Neutrophil (primary cell): ENCODE measurements around the gene RABGAP1L.

ENCODE experiments used
- H3K27ac ChIP-seq: fragments of 200-600 bp; sonication (generic); 2 replicates; pipeline ENCODE4 v1.5.1; 2016; ENCODE audit warnings: mild to moderate bottlenecking, moderate library complexity
- H3K27me3 ChIP-seq: fragments of 200-600 bp; sonication (generic); 2 replicates; pipeline ENCODE4 v1.6.0; 2016; ENCODE audit warnings: mild to moderate bottlenecking
- H3K36me3 ChIP-seq: fragments of 200-600 bp; sonication (generic); 2 replicates; pipeline ENCODE4 v1.5.1; 2017
- H3K4me1 ChIP-seq, 2 experiments: fragments of 200-600 bp in 1 of 2; sonication (generic) in 1 of 2; 1 replicate in 1 of 2; 2 replicates in 1 of 2; pipeline versions ENCODE4 v1.5.1 to v1.6.1; 2013 to 2016; ENCODE audit warnings: low read depth in 1 of 2, low read length in 1 of 2, mild to moderate bottlenecking in 1 of 2, moderate library complexity in 1 of 2; ENCODE audit not compliant: control insufficient read depth in 1 of 2, insufficient read depth in 1 of 2
- H3K4me3 ChIP-seq, 2 experiments: fragments of 200-600 bp in 1 of 2; sonication (generic) in 1 of 2; 1 replicate in 1 of 2; 2 replicates in 1 of 2; pipeline ENCODE4 v1.5.1; 2013 to 2016; ENCODE audit warnings: low read depth in 1 of 2, low read length in 1 of 2, mild to moderate bottlenecking in 1 of 2, moderate library complexity in 1 of 2
- H3K9me3 ChIP-seq: fragments of 200-600 bp; sonication (generic); 2 replicates; pipeline ENCODE4 v1.5.1; 2016
- TF ChIP-seq, protein P1 (sequence below): fragments of 200-600 bp; sonication (generic); IDR thresholded peaks from 2 replicates; pipeline ENCODE4 v1.5.1; 2016; ENCODE audit warnings: antibody characterized with exemption

RABGAP1L gene

DNA sequence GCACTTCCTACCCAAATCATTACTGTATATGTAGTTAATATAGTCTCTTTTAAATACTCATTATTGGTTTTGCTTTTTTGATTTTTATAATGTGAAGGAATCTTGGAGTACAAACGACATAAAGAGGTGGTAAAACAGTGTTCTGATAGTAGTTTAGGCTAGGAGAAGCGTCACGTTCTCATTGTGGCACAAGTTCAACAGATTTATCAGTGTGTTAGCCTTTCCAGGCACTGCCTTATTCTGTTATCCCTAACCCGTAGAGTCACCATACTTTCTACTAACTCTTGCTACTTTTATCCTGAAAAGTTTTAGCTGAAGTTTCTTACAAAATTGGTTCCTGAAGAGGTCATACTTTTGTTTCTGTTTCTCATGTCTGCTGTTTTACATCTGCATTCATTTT is 665.8 kb downstream of the RABGAP1L start:
- H3K4me1 ChIP-seq, result no peaks in the 10 kb centered on the region
- TF ChIP-seq, protein P1, sequence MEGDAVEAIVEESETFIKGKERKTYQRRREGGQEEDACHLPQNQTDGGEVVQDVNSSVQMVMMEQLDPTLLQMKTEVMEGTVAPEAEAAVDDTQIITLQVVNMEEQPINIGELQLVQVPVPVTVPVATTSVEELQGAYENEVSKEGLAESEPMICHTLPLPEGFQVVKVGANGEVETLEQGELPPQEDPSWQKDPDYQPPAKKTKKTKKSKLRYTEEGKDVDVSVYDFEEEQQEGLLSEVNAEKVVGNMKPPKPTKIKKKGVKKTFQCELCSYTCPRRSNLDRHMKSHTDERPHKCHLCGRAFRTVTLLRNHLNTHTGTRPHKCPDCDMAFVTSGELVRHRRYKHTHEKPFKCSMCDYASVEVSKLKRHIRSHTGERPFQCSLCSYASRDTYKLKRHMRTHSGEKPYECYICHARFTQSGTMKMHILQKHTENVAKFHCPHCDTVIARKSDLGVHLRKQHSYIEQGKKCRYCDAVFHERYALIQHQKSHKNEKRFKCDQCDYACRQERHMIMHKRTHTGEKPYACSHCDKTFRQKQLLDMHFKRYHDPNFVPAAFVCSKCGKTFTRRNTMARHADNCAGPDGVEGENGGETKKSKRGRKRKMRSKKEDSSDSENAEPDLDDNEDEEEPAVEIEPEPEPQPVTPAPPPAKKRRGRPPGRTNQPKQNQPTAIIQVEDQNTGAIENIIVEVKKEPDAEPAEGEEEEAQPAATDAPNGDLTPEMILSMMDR, result no peak

DNA sequence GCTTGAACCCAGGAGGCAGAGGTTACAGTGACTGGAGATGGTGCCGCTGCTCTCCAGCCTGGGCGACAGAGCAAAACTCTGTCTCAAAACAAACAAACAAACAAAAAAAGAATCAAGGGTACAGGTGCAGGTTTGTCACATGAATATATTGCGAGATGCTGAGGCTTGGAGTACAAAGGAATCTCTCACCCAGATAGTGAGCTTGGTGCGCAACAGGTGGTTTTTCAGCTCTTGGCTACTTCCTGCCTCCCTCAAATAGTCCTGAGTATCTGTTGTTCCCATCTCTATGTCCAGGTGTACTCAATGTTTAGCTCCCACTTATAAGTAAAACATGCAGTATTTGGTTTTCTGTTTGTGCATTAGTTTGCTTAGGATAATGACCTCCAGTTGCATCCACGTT is 666.5 kb downstream of the RABGAP1L start:
- H3K27ac ChIP-seq, result no peak overlapping the region
- TF ChIP-seq, protein P1, result no peak

More for the DNA sequence above, 665.8 kb downstream of the RABGAP1L start:
- H3K27me3 ChIP-seq, result no peaks in the 10 kb centered on the region
- H3K9me3 ChIP-seq, result no peaks in the 10 kb centered on the region
- no peak overlapping the region for H3K4me3 ChIP-seq
- H3K27ac ChIP-seq, result no peak overlapping the region
- no peaks in the 10 kb centered on the region for H3K36me3 ChIP-seq

DNA sequence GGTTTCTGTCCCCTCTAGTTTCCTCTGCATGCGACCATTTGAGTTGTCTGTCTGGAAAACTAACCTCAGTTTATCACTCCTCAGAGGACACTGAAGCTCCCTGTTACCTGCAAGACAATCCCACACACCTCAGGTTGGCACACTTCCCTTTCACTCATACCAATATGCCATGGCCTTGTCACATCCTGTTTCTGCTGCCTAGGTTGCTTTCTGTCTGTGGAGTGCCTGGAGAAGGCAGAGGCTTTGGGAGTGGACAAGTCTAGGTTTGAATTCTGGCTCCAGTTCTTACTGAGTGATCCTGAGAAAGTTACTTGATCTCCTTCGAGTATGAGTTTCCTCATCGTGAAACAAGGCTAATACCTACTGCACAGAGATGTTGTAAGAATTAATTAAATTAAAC is 668.9 kb downstream of the RABGAP1L start:
- no peaks in the 10 kb centered on the region for H3K27me3 ChIP-seq
- H3K27ac ChIP-seq, result no peak overlapping the region
- H3K4me1 ChIP-seq, result no peaks in the 10 kb centered on the region
- no peaks in the 10 kb centered on the region for H3K36me3 ChIP-seq
- H3K9me3 ChIP-seq, result no peaks in the 10 kb centered on the region
- H3K4me3 ChIP-seq, result no peak overlapping the region
- TF ChIP-seq, protein P1, result no peak

More for the DNA sequence above, 666.5 kb downstream of the RABGAP1L start:
- no peaks in the 10 kb centered on the region for H3K36me3 ChIP-seq
- no peak overlapping the region for H3K4me3 ChIP-seq
- no peaks in the 10 kb centered on the region for H3K27me3 ChIP-seq
- no peaks in the 10 kb centered on the region for H3K9me3 ChIP-seq
- no peaks in the 10 kb centered on the region for H3K4me1 ChIP-seq

DNA sequence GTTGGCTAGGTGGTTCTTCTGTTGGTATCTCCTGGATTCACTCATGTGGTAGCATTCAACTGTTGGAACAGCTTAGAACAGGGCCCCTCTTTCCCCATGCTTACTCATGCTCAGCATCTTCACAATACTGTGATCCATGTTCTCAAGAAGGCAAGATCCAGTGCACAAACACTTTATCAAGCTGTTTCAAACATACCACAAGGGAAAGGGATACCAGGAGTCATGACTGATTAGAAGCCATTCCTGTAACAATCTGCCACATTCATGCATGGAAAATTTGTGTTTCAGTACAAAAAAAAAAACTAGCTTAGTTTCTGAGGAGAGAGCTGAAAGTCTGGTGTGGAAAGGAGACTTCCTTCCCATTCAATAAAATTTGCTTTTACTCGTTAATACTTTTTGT is 670.7 kb downstream of the RABGAP1L start:
- Histone ChIP-seq H3K9me3 (no peaks in the 10 kb centered on the region), H3K4me3 (no peak overlapping the region), H3K27ac (no peak overlapping the region), H3K27me3 (no peaks in the 10 kb centered on the region), H3K4me1 (no peaks in the 10 kb centered on the region), H3K36me3 (no peaks in the 10 kb centered on the region)
- TF ChIP-seq, protein P1, result no peak

DNA sequence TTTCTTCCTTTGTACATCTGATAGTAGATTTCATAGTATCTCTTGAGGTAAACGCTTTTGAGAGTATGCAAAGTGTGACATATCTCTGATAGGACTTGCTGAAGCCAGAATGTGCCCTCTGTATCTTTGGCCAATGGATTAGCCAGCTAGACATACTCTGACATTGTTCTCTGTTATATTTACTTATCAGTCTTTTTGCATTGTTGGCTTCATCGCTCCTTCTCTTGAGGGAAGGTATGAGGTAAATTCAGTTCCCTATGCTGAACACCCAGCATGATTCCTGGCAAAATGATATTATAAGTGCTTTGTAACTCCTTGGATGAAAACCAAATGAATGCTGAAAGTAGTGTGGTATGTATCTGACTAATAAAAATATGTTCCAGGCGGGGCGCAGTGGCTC is 677.2 kb downstream of the RABGAP1L start:
- no peaks in the 10 kb centered on the region for H3K36me3 ChIP-seq
- TF ChIP-seq, protein P1, result no peak

DNA sequence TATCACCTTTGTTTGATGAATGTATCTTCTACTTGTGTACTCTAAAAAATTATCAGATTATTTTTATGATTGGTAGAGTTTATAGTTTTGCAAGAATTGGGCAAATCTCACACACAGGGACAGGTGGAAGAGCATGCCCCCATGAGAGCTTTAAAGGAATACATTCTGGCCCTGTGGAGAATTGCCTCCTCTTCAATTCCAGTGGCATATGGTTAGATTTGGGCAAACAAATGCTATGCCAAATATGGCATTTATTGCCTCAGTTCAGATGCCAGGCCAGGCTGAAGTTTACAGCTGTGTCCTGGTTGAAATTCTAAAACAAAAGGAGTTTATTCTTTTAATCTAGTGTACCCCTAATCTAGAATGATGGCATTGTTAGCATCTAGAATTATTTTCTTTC is 678.1 kb downstream of the RABGAP1L start:
- H3K4me1 ChIP-seq, result no peaks in the 10 kb centered on the region
- H3K9me3 ChIP-seq, result no peaks in the 10 kb centered on the region
- H3K27ac ChIP-seq, result no peak overlapping the region
- no peak overlapping the region for H3K4me3 ChIP-seq
- TF ChIP-seq, protein P1, result no peak
- H3K27me3 ChIP-seq, result no peaks in the 10 kb centered on the region
- no peaks in the 10 kb centered on the region for H3K36me3 ChIP-seq

More for the DNA sequence above, 677.2 kb downstream of the RABGAP1L start:
- no peak overlapping the region for H3K27ac ChIP-seq
- no peak overlapping the region for H3K4me3 ChIP-seq
- no peaks in the 10 kb centered on the region for H3K9me3 ChIP-seq
- no peaks in the 10 kb centered on the region for H3K4me1 ChIP-seq
- H3K27me3 ChIP-seq, result no peaks in the 10 kb centered on the region
